HPDE6-E6E7 (cell line): Measurements from ENCODE around the gene MYLIP.
"Not testable (repeated sequence)": the region's sequence is repeated elsewhere in the genome, so short reads cannot be mapped to it uniquely, and the experiment has no call there.

Source experiments
- DNase-seq: peaks from one replicate; pipeline ENCODE4 v3.0.0; 2011; ENCODE audit warnings: missing footprints; ENCODE audit errors: extremely low spot score

The MYLIP gene

GRCh38 chr6:16173167-16173940 is 44.5 kb downstream of the MYLIP start:
- no peak for DNase-seq

GRCh38 chr6:16174416-16175078 is 45.7 kb downstream of the MYLIP start:
- DNase-seq, result no peak

- not testable (repeated sequence) for DNase-seq
Measured at GRCh38 chr6:16176600-16176999, 47.7 kb downstream of the MYLIP start.

- no peak for DNase-seq
Measured at GRCh38 chr6:16177881-16178280, 49.0 kb downstream of the MYLIP start.

- DNase-seq, result no peak
Measured at GRCh38 chr6:16178351-16178750, 49.5 kb downstream of the MYLIP start.

- no peak for DNase-seq
Measured at GRCh38 chr6:16179063-16179462, 50.2 kb downstream of the MYLIP start.

GRCh38 chr6:16179970-16180431 is 51.1 kb downstream of the MYLIP start:
- DNase-seq, result no peak

GRCh38 chr6:16180696-16181438 is 52.0 kb downstream of the MYLIP start:
- no peak for DNase-seq

GRCh38 chr6:16181439-16182297 is 52.8 kb downstream of the MYLIP start:
- DNase-seq, result no peak

GRCh38 chr6:16183187-16183664 is 54.3 kb downstream of the MYLIP start:
- DNase-seq, result peak; percentile 21

GRCh38 chr6:16184129-16184528 is 55.2 kb downstream of the MYLIP start:
- peak; percentile 43 for DNase-seq

- DNase-seq, result no peak
Measured at GRCh38 chr6:16184551-16184950, 55.7 kb downstream of the MYLIP start.

- no peak for DNase-seq
Measured at GRCh38 chr6:16187176-16187575, 58.3 kb downstream of the MYLIP start.

GRCh38 chr6:16190214-16190613 is 61.3 kb downstream of the MYLIP start:
- no peak for DNase-seq

GRCh38 chr6:16196260-16196983 is 67.5 kb downstream of the MYLIP start:
- no peak for DNase-seq

- DNase-seq, result no peak
Measured at GRCh38 chr6:16196984-16197546, 68.2 kb downstream of the MYLIP start.
